Transverse colon (tissue), 3 donors: ENCODE results near the gene IL17B.

ENCODE experiments used
- CTCF ChIP-seq, 5 experiments: fragments of 200-600 bp in 3 of 5; fragments of 450-650 bp in 2 of 5; sonication (generic) in 3 of 5; IDR thresholded peaks; 1 replicate in 2 of 5; 2 replicates in 3 of 5; pipeline ENCODE4 v1.5.1; 2016 to 2017; ENCODE audit warnings: antibody characterized with exemption in 5 of 5, inconsistent platforms in 3 of 5, mild to moderate bottlenecking in 2 of 5, moderate library complexity in 1 of 5
- POLR2A ChIP-seq: fragments of 450-650 bp; IDR thresholded peaks from one replicate; pipeline ENCODE4 v1.6.1; 2016; ENCODE audit warnings: antibody characterized with exemption, mild to moderate bottlenecking, moderate library complexity

GRCh38 chr5:149401051-149401450, 22.0 kb upstream of the IL17B start:
- TF ChIP-seq CTCF (IDR thresholded peaks at IDR 0.05): no peak
- no peak for TF ChIP-seq POLR2A
